Fibroblast of mammary gland (primary cell): ENCODE results near the gene RPS2.

ENCODE experiments used
- DNase-seq: peaks from one replicate; pipeline ENCODE4 v3.0.0-alpha.2; 2010; ENCODE audit warnings: low read depth
- H3K4me3 ChIP-seq: 2 replicates; pipeline ENCODE4 v1.5.1; 2011; ENCODE audit warnings: low read depth, mild to moderate bottlenecking, low read length, moderate library complexity; ENCODE audit not compliant: control insufficient read depth
- CTCF ChIP-seq: conservative IDR thresholded peaks from 2 replicates; pipeline ENCODE4 v1.5.1; 2011; ENCODE audit warnings: low read depth, low read length, inconsistent platforms; ENCODE audit not compliant: control insufficient read depth, insufficient read depth

RPS2 gene

GRCh38 chr16:1915732-1916639 is 48.6 kb downstream of the RPS2 start:
- DNase-seq: no peak
- no peak for TF ChIP-seq CTCF
- H3K4me3 ChIP-seq: no peak overlapping the region

GRCh38 chr16:1914988-1915387 is 49.6 kb downstream of the RPS2 start:
- DNase-seq: no peak
- H3K4me3 ChIP-seq: no peak overlapping the region
- no peak for TF ChIP-seq CTCF

- DNase-seq: no peak
- TF ChIP-seq CTCF: no peak
- no peak overlapping the region for H3K4me3 ChIP-seq
These were observed 50.5 kb downstream of the RPS2 start for GRCh38 chr16:1914084-1914608.

- no peak for TF ChIP-seq CTCF
- no peak for DNase-seq
- H3K4me3 ChIP-seq: no peak overlapping the region
These were observed 51.1 kb downstream of the RPS2 start for GRCh38 chr16:1913327-1914083.

- H3K4me3 ChIP-seq: no peak overlapping the region
- no peak for TF ChIP-seq CTCF
- no peak for DNase-seq
These were observed 52.4 kb downstream of the RPS2 start for GRCh38 chr16:1912215-1912543.
